COR-L47 (cell line): ENCODE results near the gene ANKRD39.
A peak's percentile ranks its signal among the peaks of the same experiment; 100 is the strongest.
"Not testable (repeated sequence)": the region's sequence is repeated elsewhere in the genome, so short reads cannot be mapped to it uniquely, and the experiment has no call there.

Experiments used
- DNase-seq: peaks from one replicate; lab custom pipeline; 2025; lab: John Stamatoyannopoulos, UW

ANKRD39 gene

DNA sequence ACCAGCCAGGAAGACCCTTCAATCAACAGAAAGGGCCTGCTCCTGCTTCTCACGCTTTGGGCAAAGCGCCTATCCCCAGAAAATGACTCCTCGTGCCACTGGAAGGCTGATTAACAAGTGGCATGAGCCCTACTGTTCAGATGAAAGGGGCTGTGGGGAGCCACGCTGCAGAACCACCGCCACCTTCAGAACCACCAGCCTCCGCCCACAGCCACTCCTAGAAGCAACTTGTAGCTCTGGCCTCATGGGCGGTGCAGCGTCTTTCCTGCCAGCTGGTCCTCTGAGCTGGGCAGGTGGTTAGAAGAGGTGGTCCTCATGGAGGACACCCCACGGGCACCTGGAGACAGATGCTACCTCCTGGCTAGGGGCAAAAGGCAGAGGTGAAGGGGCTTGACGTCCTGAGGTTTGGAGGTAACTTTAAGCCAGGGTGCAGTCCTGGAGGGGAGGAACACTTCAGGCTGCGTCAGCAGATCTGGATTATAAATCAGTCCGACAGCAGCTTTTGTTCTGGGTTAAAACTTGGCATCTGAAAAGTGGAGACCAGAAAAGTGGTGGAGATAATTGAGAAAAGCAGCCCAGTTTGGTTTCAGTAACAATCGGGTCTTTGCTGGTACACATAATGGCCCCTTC, 12.9 kb upstream of the ANKRD39 start:
- DNase-seq: peak; percentile 58

GRCh38 chr2:96869822-96870625, 12.2 kb upstream of the ANKRD39 start, which contains the start of gene SEMA4C:
TSS of gene SEMA4C (minus strand) at chr2:96870080. CDS start at chr2:96867886, 2,194 bp downstream.
- peak; percentile 49 for DNase-seq

- peak; percentile 36 for DNase-seq
Observed at GRCh38 chr2:96869281-96869821, 11.5 kb upstream of the ANKRD39 start.

DNA sequence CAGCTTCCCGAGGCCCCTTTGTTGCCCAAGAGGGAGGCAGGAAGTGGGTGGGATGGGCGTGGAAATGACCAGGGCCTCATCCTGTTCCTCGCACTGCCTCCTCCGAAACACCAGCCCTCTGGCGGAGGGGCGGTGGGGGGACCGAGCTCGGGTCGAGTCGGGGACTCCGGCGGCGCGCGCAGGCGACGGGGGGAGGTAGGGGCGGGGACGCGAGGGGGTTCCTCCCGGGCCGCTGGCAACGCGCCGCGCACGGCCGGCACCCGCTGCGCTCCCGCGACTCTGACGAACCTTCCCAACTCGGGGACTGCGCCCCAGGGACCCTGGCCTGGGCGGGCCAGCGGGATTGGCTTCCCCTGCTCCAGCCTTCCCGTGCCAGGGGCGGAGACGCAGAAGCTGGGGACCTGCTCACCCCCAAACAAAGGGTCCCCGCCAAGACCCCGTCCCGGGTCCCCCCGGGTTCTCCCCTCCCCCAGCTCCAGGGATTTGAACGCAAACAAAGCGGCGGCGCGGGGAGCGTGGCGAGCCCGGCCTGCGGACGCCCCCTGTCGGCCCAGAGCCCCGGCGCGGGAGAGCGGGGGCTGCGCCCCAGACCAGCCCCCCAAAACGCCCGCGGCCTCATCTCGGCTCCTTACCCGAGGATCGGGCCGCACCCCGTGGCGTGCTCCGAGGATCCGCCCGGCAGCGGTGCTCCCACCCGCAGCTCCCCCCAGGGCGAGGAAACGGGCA, 10.9 kb upstream of the ANKRD39 start:
- DNase-seq: peak; percentile 87

GRCh38 chr2:96867756-96868554, 10.1 kb upstream of the ANKRD39 start:
- DNase-seq: no peak

- DNase-seq: no peak
Observed at GRCh38 chr2:96866986-96867755, 9.4 kb upstream of the ANKRD39 start.

- DNase-seq: no peak
Observed at GRCh38 chr2:96866586-96866985, 8.8 kb upstream of the ANKRD39 start.

DNA sequence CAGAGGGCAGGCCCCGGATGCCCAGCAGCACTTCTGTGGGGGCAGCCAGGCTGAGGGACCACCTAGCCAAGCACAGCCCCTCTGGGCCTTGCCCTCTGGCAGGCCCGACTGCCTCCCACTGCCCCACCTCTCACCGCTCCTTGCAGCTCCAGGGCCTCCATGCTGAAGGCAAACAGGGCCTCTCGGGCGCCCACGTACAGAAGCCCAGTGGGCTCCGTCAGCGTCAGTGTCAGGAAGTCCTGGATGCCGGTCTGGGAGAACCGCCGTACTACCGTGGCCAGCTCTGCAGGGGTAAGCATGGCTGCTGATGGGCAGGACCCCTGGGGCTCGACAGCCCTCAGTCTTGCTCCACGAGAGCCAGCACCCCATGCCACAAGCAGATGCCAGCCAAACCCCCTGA, 8.3 kb upstream of the ANKRD39 start:
- no peak for DNase-seq

DNA sequence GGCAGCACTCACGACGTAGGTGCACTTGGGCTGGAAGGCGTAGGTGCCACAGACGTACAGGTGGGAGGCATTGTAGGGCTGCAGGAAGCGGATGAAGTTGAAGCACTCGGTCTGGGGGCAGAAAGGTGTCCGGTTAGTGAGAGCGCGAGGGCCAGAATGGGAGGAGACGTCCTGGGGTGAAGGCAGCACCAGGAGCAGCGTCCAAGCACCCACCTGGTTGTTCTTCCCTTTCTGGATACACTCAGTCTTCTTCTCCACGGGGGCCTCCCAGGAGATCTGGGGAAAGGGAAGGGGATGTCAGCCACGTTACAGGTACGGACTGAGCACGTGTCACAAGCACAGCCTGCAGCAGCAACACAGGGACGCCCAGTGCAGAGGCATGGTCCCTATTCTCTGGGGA, 7.8 kb upstream of the ANKRD39 start:
- DNase-seq: no peak

- no peak for DNase-seq
Observed at GRCh38 chr2:96864343-96865091, 6.7 kb upstream of the ANKRD39 start.

- no peak for DNase-seq
Observed at GRCh38 chr2:96863575-96864342, 5.9 kb upstream of the ANKRD39 start.

DNA sequence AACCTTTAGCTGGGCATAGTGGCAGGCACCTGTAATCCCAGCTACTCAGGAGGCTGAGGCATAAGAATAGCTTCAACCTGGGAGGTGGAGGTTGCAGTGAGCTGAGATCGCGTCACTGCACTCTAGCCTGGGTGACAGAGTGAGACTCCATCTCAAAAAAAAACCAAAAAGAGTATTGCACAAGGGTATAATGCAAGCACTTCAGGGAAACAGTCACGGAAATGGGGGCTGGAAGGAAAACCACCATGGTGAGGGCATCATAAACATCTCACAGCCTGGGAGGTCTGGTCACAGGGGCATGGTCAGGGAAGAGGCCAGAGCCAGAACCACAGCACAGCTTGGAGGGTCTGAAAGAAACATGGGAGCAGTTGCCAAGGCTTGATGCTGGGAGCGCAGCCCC, 5.2 kb upstream of the ANKRD39 start:
- DNase-seq: not testable (repeated sequence)

DNA sequence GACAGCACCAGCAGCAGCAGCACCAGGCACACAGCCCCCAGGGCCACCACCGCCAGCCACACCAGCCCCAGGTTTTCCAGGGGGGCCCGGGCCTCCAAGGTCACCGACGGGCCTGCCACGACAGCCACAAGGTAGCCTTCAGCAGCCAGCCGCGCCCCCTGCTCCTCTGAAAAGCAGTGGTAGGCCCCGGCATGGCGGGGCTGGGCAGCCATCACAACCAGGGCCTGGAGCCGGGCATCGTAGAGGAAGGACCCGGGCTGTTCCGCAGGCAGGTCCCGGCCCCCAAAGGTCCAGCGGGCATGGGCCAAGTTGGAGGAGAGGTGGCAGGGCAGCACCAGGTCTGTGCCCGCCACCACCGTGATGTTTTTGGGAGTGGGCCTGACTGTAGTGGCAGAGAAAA, 3.3 kb upstream of the ANKRD39 start:
- DNase-seq: no peak

DNA sequence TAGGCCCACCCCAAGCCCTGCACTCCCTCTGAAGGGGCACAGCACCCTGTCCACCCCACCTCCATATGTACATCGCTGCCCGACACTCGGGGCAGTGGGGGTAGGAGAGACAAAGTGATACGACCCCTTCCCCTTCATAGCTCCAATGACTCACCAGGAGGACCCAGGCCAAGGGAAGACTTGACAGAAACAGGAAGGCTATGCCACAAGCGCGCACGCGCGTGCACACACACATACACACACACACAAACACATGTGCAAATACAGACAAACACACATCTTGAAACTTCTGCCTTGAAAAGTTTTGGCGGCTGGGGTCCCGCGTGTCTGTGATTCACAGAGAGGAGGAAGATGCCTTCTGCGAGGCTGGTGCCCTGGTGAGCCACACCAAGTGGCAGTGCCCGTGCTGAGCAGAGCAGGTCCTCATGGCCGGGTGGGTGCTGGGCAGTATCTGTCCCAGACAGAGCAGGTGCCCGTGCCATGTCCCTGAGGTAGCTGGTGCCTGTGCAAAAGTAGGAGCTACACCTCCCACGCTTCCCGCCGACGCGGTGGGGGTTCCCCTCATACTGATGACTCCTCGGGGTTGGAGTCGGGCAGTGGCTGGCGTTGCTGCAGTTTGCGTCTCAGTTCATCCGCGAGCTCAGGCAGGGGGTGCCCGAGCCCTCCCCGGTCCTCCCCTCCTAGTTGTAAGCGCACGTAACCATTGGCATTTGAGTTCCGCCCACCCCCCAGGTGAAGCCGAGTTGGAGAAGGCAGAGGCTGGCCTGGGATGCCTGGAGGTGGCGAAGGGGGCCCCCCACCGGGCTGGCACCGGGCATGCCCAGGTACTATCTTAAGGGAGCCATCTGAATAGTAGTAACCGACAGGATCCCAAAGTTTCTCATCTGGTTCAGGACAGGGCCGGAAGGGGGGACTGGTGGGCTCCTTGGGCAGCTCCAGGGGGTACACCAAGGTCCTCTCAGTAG, 2.5 kb upstream of the ANKRD39 start:
- no peak for DNase-seq

GRCh38 chr2:96859681-96860064, 1.9 kb upstream of the ANKRD39 start:
- DNase-seq: no peak

GRCh38 chr2:96859099-96859649, 1.4 kb upstream of the ANKRD39 start:
- DNase-seq: no peak

DNA sequence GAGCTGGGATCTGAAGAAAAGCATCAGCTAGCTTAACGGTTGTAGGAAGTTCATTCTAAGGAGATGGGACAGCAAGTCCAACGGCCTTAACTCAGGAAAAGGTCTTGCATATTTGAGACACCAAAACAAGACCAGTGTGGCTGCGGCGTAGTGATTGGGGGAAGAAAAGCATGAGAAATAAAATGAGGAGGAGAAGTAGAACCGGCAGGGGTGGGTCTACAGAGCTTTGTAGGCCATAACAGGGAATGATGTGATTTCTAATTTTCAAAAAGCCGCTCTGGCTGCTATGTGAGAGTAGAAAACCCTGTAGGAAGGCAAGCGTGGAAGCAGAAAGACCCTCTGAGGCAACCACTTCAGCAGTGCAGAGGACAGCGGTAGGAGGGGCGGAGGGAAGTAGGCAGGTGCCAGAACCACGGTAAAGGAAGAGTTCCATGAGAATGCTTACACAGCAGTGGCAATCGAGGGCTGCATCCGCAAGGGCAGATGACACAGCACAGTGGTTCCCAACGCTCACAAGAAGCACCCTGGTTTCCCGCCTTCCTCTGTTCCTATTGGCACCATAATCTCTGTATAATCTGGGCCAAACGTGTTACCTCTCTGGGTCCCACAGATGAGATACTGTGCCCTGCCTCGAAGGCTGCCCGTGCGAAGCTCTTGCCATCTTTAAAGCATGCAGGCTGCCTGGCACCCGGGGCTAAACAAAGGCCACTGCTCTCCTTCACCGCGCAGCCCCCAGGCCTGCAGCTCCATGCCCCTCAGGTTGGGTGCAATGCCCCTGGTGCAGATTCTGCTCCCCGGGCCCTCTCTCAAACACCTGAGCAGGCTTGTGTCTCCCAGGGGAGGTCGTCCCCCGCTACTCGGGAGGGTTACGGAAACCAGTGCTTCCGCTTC, 795 bp downstream of the ANKRD39 start:
- DNase-seq: peak; percentile 26
